Adrenal gland (tissue), 5 donors: ENCODE measurements around the gene KIF6.

ENCODE experiments used
- POLR2A ChIP-seq, 2 donors: fragments of 450-650 bp; IDR thresholded peaks; one replicate each; pipeline ENCODE4 v1.6.1; 2017; ENCODE audit warnings: antibody characterized with exemption in 2 of 2, mild to moderate bottlenecking in 2 of 2, moderate library complexity in 1 of 2
- TF ChIP-seq, protein P1 (sequence below), 6 experiments: fragments of 450-650 bp in 4 of 6; fragments of 200-600 bp in 2 of 6; sonication (generic) in 1 of 6; IDR thresholded peaks; 1 replicate in 5 of 6; 2 replicates in 1 of 6; pipeline versions ENCODE4 v1.5.1 to v1.8.0; 2016 to 2021; ENCODE audit warnings: antibody characterized with exemption in 6 of 6, mild to moderate bottlenecking in 2 of 6, moderate library complexity in 1 of 6
- donor health status: DM: no; HTN: no; CAD: no.

DNA sequence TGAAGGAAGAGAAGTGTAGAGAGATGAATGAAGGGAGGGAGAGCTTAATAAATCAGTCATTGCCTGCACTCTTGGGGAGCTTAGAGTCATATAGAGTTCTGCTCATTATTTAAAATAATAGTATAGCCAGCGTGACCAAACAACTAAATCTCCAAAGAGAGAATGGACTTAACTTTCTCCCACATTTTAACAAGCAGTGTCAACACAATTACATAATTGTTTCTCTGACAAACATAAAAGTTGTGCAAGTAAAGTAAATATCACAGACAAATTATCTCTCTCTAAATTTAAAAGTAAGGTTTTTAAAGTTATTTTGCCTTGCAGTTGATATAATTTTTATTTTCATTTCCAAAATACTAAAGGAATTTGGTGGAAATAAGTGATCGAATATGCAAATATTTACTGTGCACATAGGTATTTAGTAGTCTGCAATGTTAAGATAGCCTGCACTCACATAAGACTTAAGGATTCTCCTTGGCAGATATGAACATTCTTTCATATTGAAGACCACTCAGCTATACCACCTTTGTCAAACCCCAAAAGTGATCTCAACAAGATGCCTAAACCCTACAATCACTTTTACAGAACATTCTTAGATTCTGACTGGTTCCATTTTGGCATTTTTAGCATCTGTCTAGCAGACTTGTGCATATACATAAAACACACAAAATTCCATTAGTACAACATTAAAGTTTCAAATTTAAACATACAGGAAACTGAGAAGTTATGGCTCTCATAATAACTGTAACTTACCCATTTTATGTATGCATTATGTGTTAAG lies 67.7 kb downstream of the KIF6 start:
- TF ChIP-seq POLR2A (IDR thresholded peaks at IDR 0.05): no peak
- TF ChIP-seq, protein P1, sequence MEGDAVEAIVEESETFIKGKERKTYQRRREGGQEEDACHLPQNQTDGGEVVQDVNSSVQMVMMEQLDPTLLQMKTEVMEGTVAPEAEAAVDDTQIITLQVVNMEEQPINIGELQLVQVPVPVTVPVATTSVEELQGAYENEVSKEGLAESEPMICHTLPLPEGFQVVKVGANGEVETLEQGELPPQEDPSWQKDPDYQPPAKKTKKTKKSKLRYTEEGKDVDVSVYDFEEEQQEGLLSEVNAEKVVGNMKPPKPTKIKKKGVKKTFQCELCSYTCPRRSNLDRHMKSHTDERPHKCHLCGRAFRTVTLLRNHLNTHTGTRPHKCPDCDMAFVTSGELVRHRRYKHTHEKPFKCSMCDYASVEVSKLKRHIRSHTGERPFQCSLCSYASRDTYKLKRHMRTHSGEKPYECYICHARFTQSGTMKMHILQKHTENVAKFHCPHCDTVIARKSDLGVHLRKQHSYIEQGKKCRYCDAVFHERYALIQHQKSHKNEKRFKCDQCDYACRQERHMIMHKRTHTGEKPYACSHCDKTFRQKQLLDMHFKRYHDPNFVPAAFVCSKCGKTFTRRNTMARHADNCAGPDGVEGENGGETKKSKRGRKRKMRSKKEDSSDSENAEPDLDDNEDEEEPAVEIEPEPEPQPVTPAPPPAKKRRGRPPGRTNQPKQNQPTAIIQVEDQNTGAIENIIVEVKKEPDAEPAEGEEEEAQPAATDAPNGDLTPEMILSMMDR (IDR thresholded peaks at IDR 0.05): no peak
